ENCODE results near the gene KCTD17. TPM values are rescaled to one million over a fixed set of nuclear protein-coding genes. Genes with fewer than 3 reads are reported as not detected.

Gene KCTD17
- polyA plus RNA-seq, 4 donors = 24.1 to 36.0 (median 32.1) TPM

GRCh38 chr22:37072673-37073072 is 21.1 kb downstream of the KCTD17 start:
- DNase-seq (ENCODE audit: low read depth in 4 of 4, low spot score in 2 of 4) = no peak

GRCh38 chr22:37074537-37074936 is 23.0 kb downstream of the KCTD17 start:
- DNase-seq (ENCODE audit: low read depth in 4 of 4, low spot score in 2 of 4) = no peak

GRCh38 chr22:37075046-37075445 is 23.5 kb downstream of the KCTD17 start:
- no peak for DNase-seq (ENCODE audit: low read depth in 4 of 4, low spot score in 2 of 4)

- DNase-seq (ENCODE audit: low read depth in 4 of 4, low spot score in 2 of 4) = no peak
These were observed 24.4 kb downstream of the KCTD17 start for GRCh38 chr22:37075822-37076433.

GRCh38 chr22:37077802-37078448 is 26.4 kb downstream of the KCTD17 start:
- DNase-seq (ENCODE audit: low read depth in 4 of 4, low spot score in 2 of 4) = peak in 1 of 4 donors; percentile 34

- DNase-seq (ENCODE audit: low read depth in 4 of 4, low spot score in 2 of 4) = no peak
These were observed 27.6 kb downstream of the KCTD17 start for GRCh38 chr22:37079158-37079557.

- no peak for DNase-seq (ENCODE audit: low read depth in 4 of 4, low spot score in 2 of 4)
These were observed 28.2 kb downstream of the KCTD17 start for GRCh38 chr22:37079668-37080171.

GRCh38 chr22:37080438-37080837 is 28.9 kb downstream of the KCTD17 start:
- no peak for DNase-seq (ENCODE audit: low read depth in 4 of 4, low spot score in 2 of 4)

GRCh38 chr22:37080838-37081237 is 29.3 kb downstream of the KCTD17 start:
- DNase-seq (ENCODE audit: low read depth in 4 of 4, low spot score in 2 of 4) = no peak

- DNase-seq (ENCODE audit: low read depth in 4 of 4, low spot score in 2 of 4) = no peak
These were observed 30.8 kb downstream of the KCTD17 start for GRCh38 chr22:37082251-37082873.

- no peak for DNase-seq (ENCODE audit: low read depth in 4 of 4, low spot score in 2 of 4)
These were observed 32.4 kb downstream of the KCTD17 start for GRCh38 chr22:37083914-37084313.

GRCh38 chr22:37084385-37084784 is 32.8 kb downstream of the KCTD17 start:
- no peak for DNase-seq (ENCODE audit: low read depth in 4 of 4, low spot score in 2 of 4)

- DNase-seq (ENCODE audit: low read depth in 4 of 4, low spot score in 2 of 4) = no peak
These were observed 34.6 kb downstream of the KCTD17 start for GRCh38 chr22:37086184-37086583.

- no peak for DNase-seq (ENCODE audit: low read depth in 4 of 4, low spot score in 2 of 4)
These were observed 36.6 kb downstream of the KCTD17 start for GRCh38 chr22:37088108-37088605.

- DNase-seq (ENCODE audit: low read depth in 4 of 4, low spot score in 2 of 4) = no peak
These were observed 37.3 kb downstream of the KCTD17 start for GRCh38 chr22:37088750-37089408.

- DNase-seq (ENCODE audit: low read depth in 4 of 4, low spot score in 2 of 4) = no peak
These were observed 37.9 kb downstream of the KCTD17 start for GRCh38 chr22:37089434-37089833.

- no peak for DNase-seq (ENCODE audit: low read depth in 4 of 4, low spot score in 2 of 4)
These were observed 39.6 kb downstream of the KCTD17 start for GRCh38 chr22:37090920-37091695.

GRCh38 chr22:37091994-37092393 is 40.5 kb downstream of the KCTD17 start:
- DNase-seq (ENCODE audit: low read depth in 4 of 4, low spot score in 2 of 4) = no peak

GRCh38 chr22:37092997-37093396 is 41.5 kb downstream of the KCTD17 start:
- DNase-seq (ENCODE audit: low read depth in 4 of 4, low spot score in 2 of 4) = no peak

- no peak for DNase-seq (ENCODE audit: low read depth in 4 of 4, low spot score in 2 of 4)
These were observed 42.7 kb downstream of the KCTD17 start for GRCh38 chr22:37094239-37094638.
